Inflammatory macrophage treated with lipopolysaccharide for 1 hour (primary cell): ENCODE measurements around the gene COL1A1.
A peak's percentile ranks its signal among the peaks of the same experiment; 100 is the strongest.

Experiments
- DNase-seq, 2 donors: peaks; one replicate each; pipeline ENCODE4 v3.0.0-alpha.2; 2020 to 2022

Gene COL1A1

GRCh38 chr17:50199803-50200456, 1.5 kb downstream of the COL1A1 start:
- peak in 1 of 2 donors; percentile 14 for DNase-seq

- no peak for DNase-seq
Observed at GRCh38 chr17:50199211-50199802, 2.1 kb downstream of the COL1A1 start.

GRCh38 chr17:50198026-50198669, 3.3 kb downstream of the COL1A1 start:
- peak; percentile 61 to 90 for DNase-seq

GRCh38 chr17:50196826-50197225, 4.6 kb downstream of the COL1A1 start:
- DNase-seq, result no peak

GRCh38 chr17:50196036-50196435, 5.4 kb downstream of the COL1A1 start:
- no peak for DNase-seq

GRCh38 chr17:50194934-50195865, 6.2 kb downstream of the COL1A1 start:
- no peak for DNase-seq

- DNase-seq, result no peak
Observed at GRCh38 chr17:50194140-50194933, 7.1 kb downstream of the COL1A1 start.

GRCh38 chr17:50192618-50193291, 8.7 kb downstream of the COL1A1 start:
- DNase-seq, result no peak

GRCh38 chr17:50192144-50192617, 9.2 kb downstream of the COL1A1 start:
- no peak for DNase-seq

- DNase-seq, result no peak
Observed at GRCh38 chr17:50191359-50192143, 9.9 kb downstream of the COL1A1 start.

- DNase-seq, result no peak
Observed at GRCh38 chr17:50190603-50191358, 10.7 kb downstream of the COL1A1 start.

GRCh38 chr17:50190293-50190602, 11.2 kb downstream of the COL1A1 start:
- DNase-seq, result no peak

- DNase-seq, result no peak
Observed at GRCh38 chr17:50189550-50190292, 11.7 kb downstream of the COL1A1 start.

GRCh38 chr17:50188921-50189549, 12.4 kb downstream of the COL1A1 start:
- DNase-seq, result no peak

GRCh38 chr17:50188531-50188920, 12.9 kb downstream of the COL1A1 start:
- DNase-seq, result no peak

GRCh38 chr17:50187751-50188530, 13.5 kb downstream of the COL1A1 start:
- no peak for DNase-seq

- no peak for DNase-seq
Observed at GRCh38 chr17:50187394-50187725, 14.1 kb downstream of the COL1A1 start.
